ENCODE data around the gene NOS3. TPM values are rescaled to one million over a fixed set of nuclear protein-coding genes. Genes with fewer than 3 reads are reported as not detected.

The NOS3 gene
- total and polyA plus RNA-seq, 9 of the 15 experiments (the other 6 are each of a cell fraction or from before 2014, with no cell fraction given): 1.1 to 121 (median 23.6) TPM

- TF ChIP-seq, protein P1, sequence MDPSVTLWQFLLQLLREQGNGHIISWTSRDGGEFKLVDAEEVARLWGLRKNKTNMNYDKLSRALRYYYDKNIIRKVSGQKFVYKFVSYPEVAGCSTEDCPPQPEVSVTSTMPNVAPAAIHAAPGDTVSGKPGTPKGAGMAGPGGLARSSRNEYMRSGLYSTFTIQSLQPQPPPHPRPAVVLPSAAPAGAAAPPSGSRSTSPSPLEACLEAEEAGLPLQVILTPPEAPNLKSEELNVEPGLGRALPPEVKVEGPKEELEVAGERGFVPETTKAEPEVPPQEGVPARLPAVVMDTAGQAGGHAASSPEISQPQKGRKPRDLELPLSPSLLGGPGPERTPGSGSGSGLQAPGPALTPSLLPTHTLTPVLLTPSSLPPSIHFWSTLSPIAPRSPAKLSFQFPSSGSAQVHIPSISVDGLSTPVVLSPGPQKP (CRISPR knock-in tag; IDR thresholded peaks at IDR 0.05): no peak
- TF ChIP-seq OTX1 (CRISPR knock-in tag; IDR thresholded peaks at IDR 0.05) (peak; percentile 45; the same call in 1 of the 2 replicates), RBM22 (IDR thresholded peaks at IDR 0.05; ENCODE audit: low read depth, low read length, poor library complexity, severe bottlenecking) (peak; percentile 88), HOXB6 (CRISPR knock-in tag; IDR thresholded peaks at IDR 0.05; ENCODE audit: borderline replicate concordance) (no peak), MXI1 (IDR thresholded peaks at IDR 0.05; ENCODE audit: low read depth, low read length) (peak; percentile 25; the same call in 1 of the 2 replicates), BRF2 (IDR thresholded peaks at IDR 0.05; ENCODE audit: borderline replicate concordance, insufficient read depth, insufficient read length) (no peak), ZNF165 (CRISPR knock-in tag; IDR thresholded peaks at IDR 0.05; ENCODE audit: borderline replicate concordance) (no peak; the same call in 1 of the 2 replicates), SPI1 (IDR thresholded peaks at IDR 0.05; ENCODE audit: borderline replicate concordance, low read depth, low read length) (no peak), ZFP30 (CRISPR knock-in tag; IDR thresholded peaks at IDR 0.05; ENCODE audit: borderline replicate concordance) (no peak), ZNF217 (CRISPR knock-in tag; IDR thresholded peaks at IDR 0.05) (no peak), ZEB2 (IDR thresholded peaks at IDR 0.05) (peak; percentile 68), SETDB1 (IDR thresholded peaks at IDR 0.05; ENCODE audit: low read length) (no peak), MEF2D (tag; conservative IDR thresholded peaks at IDR 0.05; ENCODE audit: low read depth) (peak; percentile 76), NR4A1 (CRISPR knock-in tag; IDR thresholded peaks at IDR 0.05) (peak; percentile 53), NR4A1 (tag; IDR thresholded peaks at IDR 0.05) (peak; percentile 86), KDM4B (IDR thresholded peaks at IDR 0.05; ENCODE audit: borderline replicate concordance in 2 of 2, low read depth in 1 of 2) (peak in 1 of 2 experiments; percentile 87; a peak in 2 of 4 replicates), CBX1 (IDR thresholded peaks at IDR 0.05; ENCODE audit: low read depth) (peak; percentile 98), RFX7 (CRISPR knock-in tag; IDR thresholded peaks at IDR 0.05) (no peak), SMAD1 (IDR thresholded peaks at IDR 0.05; ENCODE audit: low read depth, low read length, partially characterized antibody) (no peak), ZNF224 (CRISPR knock-in tag; IDR thresholded peaks at IDR 0.05) (no peak)
- TF ChIP-seq, protein P2, sequence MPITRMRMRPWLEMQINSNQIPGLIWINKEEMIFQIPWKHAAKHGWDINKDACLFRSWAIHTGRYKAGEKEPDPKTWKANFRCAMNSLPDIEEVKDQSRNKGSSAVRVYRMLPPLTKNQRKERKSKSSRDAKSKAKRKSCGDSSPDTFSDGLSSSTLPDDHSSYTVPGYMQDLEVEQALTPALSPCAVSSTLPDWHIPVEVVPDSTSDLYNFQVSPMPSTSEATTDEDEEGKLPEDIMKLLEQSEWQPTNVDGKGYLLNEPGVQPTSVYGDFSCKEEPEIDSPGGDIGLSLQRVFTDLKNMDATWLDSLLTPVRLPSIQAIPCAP (CRISPR knock-in tag; IDR thresholded peaks at IDR 0.05; ENCODE audit: borderline replicate concordance): peak; percentile 84; the same call in 1 of the 2 replicates
- TF ChIP-seq, protein P3, sequence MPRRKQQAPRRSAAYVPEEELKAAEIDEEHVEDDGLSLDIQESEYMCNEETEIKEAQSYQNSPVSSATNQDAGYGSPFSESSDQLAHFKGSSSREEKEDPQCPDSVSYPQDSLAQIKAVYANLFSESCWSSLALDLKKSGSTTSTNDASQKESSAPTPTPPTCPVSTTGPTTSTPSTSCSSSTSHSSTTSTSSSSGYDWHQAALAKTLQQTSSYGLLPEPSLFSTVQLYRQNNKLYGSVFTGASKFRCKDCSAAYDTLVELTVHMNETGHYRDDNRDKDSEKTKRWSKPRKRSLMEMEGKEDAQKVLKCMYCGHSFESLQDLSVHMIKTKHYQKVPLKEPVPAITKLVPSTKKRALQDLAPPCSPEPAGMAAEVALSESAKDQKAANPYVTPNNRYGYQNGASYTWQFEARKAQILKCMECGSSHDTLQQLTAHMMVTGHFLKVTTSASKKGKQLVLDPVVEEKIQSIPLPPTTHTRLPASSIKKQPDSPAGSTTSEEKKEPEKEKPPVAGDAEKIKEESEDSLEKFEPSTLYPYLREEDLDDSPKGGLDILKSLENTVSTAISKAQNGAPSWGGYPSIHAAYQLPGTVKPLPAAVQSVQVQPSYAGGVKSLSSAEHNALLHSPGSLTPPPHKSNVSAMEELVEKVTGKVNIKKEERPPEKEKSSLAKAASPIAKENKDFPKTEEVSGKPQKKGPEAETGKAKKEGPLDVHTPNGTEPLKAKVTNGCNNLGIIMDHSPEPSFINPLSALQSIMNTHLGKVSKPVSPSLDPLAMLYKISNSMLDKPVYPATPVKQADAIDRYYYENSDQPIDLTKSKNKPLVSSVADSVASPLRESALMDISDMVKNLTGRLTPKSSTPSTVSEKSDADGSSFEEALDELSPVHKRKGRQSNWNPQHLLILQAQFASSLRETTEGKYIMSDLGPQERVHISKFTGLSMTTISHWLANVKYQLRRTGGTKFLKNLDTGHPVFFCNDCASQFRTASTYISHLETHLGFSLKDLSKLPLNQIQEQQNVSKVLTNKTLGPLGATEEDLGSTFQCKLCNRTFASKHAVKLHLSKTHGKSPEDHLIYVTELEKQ (CRISPR knock-in tag; IDR thresholded peaks at IDR 0.05): 0 out of 2 replicates have a peak, but pooled peaks have one; percentile 16
These were observed 17.9 kb downstream of the NOS3 start (continued) for GRCh38 chr7:151008511-151009323.

Data from K562 (cell line).